B cell (primary cell): ENCODE data around the gene C11orf54. TPM values are rescaled to one million over a fixed set of nuclear protein-coding genes. Genes with fewer than 3 reads are reported as not detected.

ENCODE experiments used
- ATAC-seq: fragments of 200-7000 bp; cut with Tn5 transposase; one replicate; pipeline ENCODE4 v1.10.0; 2021; ENCODE audit warnings: low read depth, mild to moderate bottlenecking, moderate number of reproducible peaks, moderate library complexity
- CTCF ChIA-PET: fragments of 350-600 bp; sonication (Branson Sonifier 250); formaldehyde crosslinking; loops from one replicate; lab custom pipeline; 2021; ENCODE audit warnings: antibody characterized with exemption, inconsistent platforms; lab: Charles Lee
- POLR2A ChIA-PET: fragments of 350-600 bp; sonication (Branson Sonifier 250); formaldehyde crosslinking; loops from one replicate; lab custom pipeline; 2021; ENCODE audit warnings: antibody characterized with exemption; lab: Charles Lee
- DNase-seq: peaks from one replicate; pipeline ENCODE4 v3.0.0; 2013
- H2AFZ ChIP-seq: 2 replicates; pipeline ENCODE4 v1.6.1; 2012; ENCODE audit warnings: mild to moderate bottlenecking, low read depth, low read length; ENCODE audit not compliant: insufficient read depth, poor library complexity, severe bottlenecking
- H3K27ac ChIP-seq, 2 donors: 1 replicate in 1 of 2; 2 replicates in 1 of 2; pipeline ENCODE4 v1.5.1; 2012 to 2013; ENCODE audit warnings: low read length in 2 of 2, mild to moderate bottlenecking in 2 of 2, moderate library complexity in 1 of 2
- H3K27me3 ChIP-seq, 4 experiments: fragments of 200-600 bp in 1 of 4; sonication (generic) in 1 of 4; replicated peaks in 1 of 4; 1 replicate in 2 of 4; 2 replicates in 2 of 4; pipeline versions ENCODE4 v1.6.1 to v1.7.0; 2013 to 2016; ENCODE audit warnings: low read length in 3 of 4, mild to moderate bottlenecking in 2 of 4, mixed read lengths in 1 of 4, moderate library complexity in 1 of 4; ENCODE audit not compliant: insufficient read depth in 4 of 4, control insufficient read depth in 3 of 4; ENCODE audit errors: control extremely low read depth in 1 of 4
- H3K36me3 ChIP-seq, 2 experiments: replicated peaks in 1 of 2; 1 replicate in 1 of 2; 2 replicates in 1 of 2; pipeline versions ENCODE4 v1.6.1 to v1.7.1; 2013; ENCODE audit warnings: low read length in 1 of 2; ENCODE audit not compliant: insufficient read depth in 2 of 2, control insufficient read depth in 1 of 2; ENCODE audit errors: control extremely low read depth in 1 of 2, extremely low read depth in 1 of 2
- H3K4me1 ChIP-seq, 2 donors: fragments of 200-600 bp in 1 of 2; sonication (generic) in 1 of 2; 1 replicate in 1 of 2; 2 replicates in 1 of 2; pipeline versions ENCODE4 v1.5.1 to v1.6.1; 2013 to 2017; ENCODE audit warnings: low read length in 2 of 2; ENCODE audit not compliant: control insufficient read depth in 2 of 2, insufficient read depth in 2 of 2
- H3K4me2 ChIP-seq: replicated peaks from 2 replicates; pipeline ENCODE3; 2012; ENCODE audit warnings: mild to moderate bottlenecking, low read depth, low read length; ENCODE audit not compliant: poor library complexity, severe bottlenecking
- H3K4me3 ChIP-seq, 5 experiments: fragments of 200-600 bp in 1 of 5; sonication (generic) in 1 of 5; 1 replicate in 3 of 5; 2 replicates in 2 of 5; pipeline versions ENCODE4 v1.5.1 to v1.7.0; 2011 to 2016; ENCODE audit warnings: low read length in 4 of 5, mild to moderate bottlenecking in 4 of 5, low read depth in 2 of 5, control low read depth in 1 of 5, moderate library complexity in 1 of 5; ENCODE audit not compliant: insufficient read depth in 1 of 5; ENCODE audit errors: control extremely low read depth in 1 of 5, extremely low read depth in 1 of 5
- H3K79me2 ChIP-seq: fragments of 200-600 bp; sonication (generic); one replicate; pipeline ENCODE4 v1.6.0; 2016; ENCODE audit warnings: low read length; ENCODE audit not compliant: control insufficient read depth, insufficient read depth
- H3K9ac ChIP-seq: fragments of 200-600 bp; sonication (generic); 2 replicates; pipeline ENCODE4 v1.6.1; 2017; ENCODE audit warnings: mild to moderate bottlenecking, low read length, moderate library complexity
- H3K9me3 ChIP-seq, 3 donors: one replicate each; pipeline versions ENCODE4 v1.6.1 to v1.7.1; 2013; ENCODE audit warnings: low read length in 2 of 3; ENCODE audit not compliant: control insufficient read depth in 2 of 3, insufficient read depth in 1 of 3; ENCODE audit errors: control extremely low read depth in 1 of 3
- H4K20me1 ChIP-seq: 2 replicates; pipeline ENCODE4 v1.6.0; 2012; ENCODE audit warnings: mild to moderate bottlenecking, low read length; ENCODE audit not compliant: insufficient read depth, control insufficient read depth, poor library complexity, severe bottlenecking
- H3K27ac Mint-ChIP-seq: one replicate; pipeline ENCODE4 v1.8.0; 2021; ENCODE audit warnings: mixed read lengths
- H3K27me3 Mint-ChIP-seq: one replicate; pipeline ENCODE4 v1.8.0; 2021; ENCODE audit warnings: mixed read lengths
- H3K4me1 Mint-ChIP-seq: one replicate; pipeline ENCODE4 v1.8.0; 2021; ENCODE audit warnings: mixed read lengths
- H3K4me3 Mint-ChIP-seq: one replicate; pipeline ENCODE4 v1.8.0; 2021; ENCODE audit warnings: mixed read lengths
- H3K9me3 Mint-ChIP-seq: one replicate; pipeline ENCODE4 v1.8.0; 2022; ENCODE audit warnings: mixed read lengths; ENCODE audit not compliant: insufficient read depth
- CTCF ChIP-seq: fragments of 200-600 bp; IDR thresholded peaks from one replicate; pipeline ENCODE4 v1.8.0; 2022; ENCODE audit warnings: antibody characterized with exemption, mild to moderate bottlenecking
- EZH2 ChIP-seq: IDR thresholded peaks from 2 replicates; pipeline ENCODE4 v1.6.1; 2012; ENCODE audit warnings: borderline replicate concordance, low read depth, mild to moderate bottlenecking, moderate library complexity, low read length; ENCODE audit not compliant: insufficient read depth, poor library complexity, severe bottlenecking
- WGBS: methylation state at CpG from one replicate; pipeline ENCODE4 v1.1.5; 2013; ENCODE audit warnings: missing lambda C conversion rate; ENCODE audit not compliant: insufficient coverage; 5-methylcytosine and 5-hydroxymethylcytosine counted together
- intact Hi-C: fragments of 100-400 bp; cut with micrococcal nuclease; formaldehyde crosslinking; loops from one replicate; pipeline ENCODE4 v1.10.0; 2022
- polyA plus RNA-seq: library from polyadenylated mRNA; depleted of rRNA; stranded (reverse); fragments of >200 nt; gene quantifications from 2 replicates; pipeline ENCODE4 v1.2.3, GENCODE V29; 2012
- total RNA-seq, 2 donors: library from RNA; stranded (reverse); fragments of 120-200 nt in 1 of 2; gene quantifications; 1 replicate in 1 of 2; 2 replicates in 1 of 2; pipeline versions ENCODE4 v1.2.3 to v1.2.4, GENCODE V29; 2013 to 2022

C11orf54 gene
- total and polyA plus RNA-seq, 2 donors (not counting 1 experiment from before 2014, with no cell fraction given): 9.2 to 38.9 TPM

- Histone ChIP-seq H4K20me1 (no peaks in the 10 kb centered on the region), H3K4me2 (no peak overlapping the region), H3K79me2 (peaks cover 3% of the 10 kb centered on the region), H3K4me3 (no peak overlapping the region), H2AFZ (no peak overlapping the region), H3K36me3 (peaks cover 10 to 20% of the 10 kb centered on the region in 2 experiments), H3K9ac (no peak overlapping the region), H3K9me3 (no peaks in the 10 kb centered on the region), H3K4me1 (no peaks in the 10 kb centered on the region), H3K27ac (no peak overlapping the region), H3K27me3 (no peaks in the 10 kb centered on the region)
- ChIA-PET POLR2A (interaction anchor here (0.7 kb wide), 1 partner anchor 561 kb away, joined by 8 read pairs; no protein-coding TSS in a partner anchor), CTCF (no interaction called here)
- Mint-ChIP-seq H3K27ac (no peak overlapping the region), H3K4me3 (no peak overlapping the region), H3K9me3 (no peaks in the 10 kb centered on the region), H3K27me3 (no peaks in the 10 kb centered on the region), H3K4me1 (peaks cover 2% of the 10 kb centered on the region)
- DNase-seq: no peak
- no peak for TF ChIP-seq CTCF
- TF ChIP-seq EZH2: no peak
- ATAC-seq: no peak
- intact Hi-C loops: no loop called here
- no CpG with 5 or more reads among the region's 1 CpG for whole genome bisulfite sequencing
Observed at GRCh38 chr11:93751001-93751400, 9.5 kb downstream of the C11orf54 start.

DNA sequence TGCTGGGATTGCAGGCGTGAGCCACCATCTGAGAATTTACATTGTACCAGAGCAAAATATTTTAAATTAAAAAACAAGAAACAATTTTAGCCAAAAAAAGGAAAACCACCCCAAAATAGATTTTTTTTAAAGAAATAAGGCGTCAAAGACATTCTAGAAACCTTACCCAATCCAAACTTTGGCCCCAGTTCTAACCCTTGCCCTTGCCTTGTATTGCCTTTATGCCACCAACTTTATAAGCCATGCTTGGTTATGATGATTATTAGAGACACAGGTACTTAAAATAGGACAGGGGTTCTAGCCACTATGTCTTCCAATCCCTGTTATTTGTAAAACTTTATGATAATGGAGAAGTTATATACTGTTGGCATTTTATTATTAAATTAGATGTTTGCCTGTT is 11.8 kb downstream of the C11orf54 start:
- Histone ChIP-seq H4K20me1 (no peaks in the 10 kb centered on the region), H3K4me3 (no peak overlapping the region), H3K79me2 (no peaks in the 10 kb centered on the region), H3K36me3 (peaks cover 12 to 25% of the 10 kb centered on the region in 2 experiments), H3K9ac (no peak overlapping the region), H3K27ac (no peak overlapping the region), H3K9me3 (peaks cover 0 to 4% (median 0%) of the 10 kb centered on the region in 3 donors), H2AFZ (no peak overlapping the region), H3K4me1 (no peaks in the 10 kb centered on the region), H3K27me3 (no peaks in the 10 kb centered on the region), H3K4me2 (no peak overlapping the region)
- H3K4me3 Mint-ChIP-seq: no peak overlapping the region
- no peaks in the 10 kb centered on the region for H3K4me1 Mint-ChIP-seq
- H3K9me3 Mint-ChIP-seq: no peaks in the 10 kb centered on the region
- no CpG with 5 or more reads among the region's 2 CpGs for WGBS
- ATAC-seq (no peak), DNase-seq (no peak)
- POLR2A ChIA-PET: no interaction called here
- no peaks in the 10 kb centered on the region for H3K27me3 Mint-ChIP-seq
- TF ChIP-seq CTCF (no peak), EZH2 (no peak)
- H3K27ac Mint-ChIP-seq: no peak overlapping the region
- intact Hi-C loops: no loop called here
- CTCF ChIA-PET: no interaction called here
